Left lung (tissue), 10 donors: ENCODE results near the gene RNF144A. TPM values are rescaled to one million over a fixed set of nuclear protein-coding genes. Genes with fewer than 3 reads are reported as not detected.

ENCODE experiments used
- ATAC-seq: fragments of 200-7000 bp; cut with Tn5 transposase; one replicate; pipeline ENCODE4 v1.9.1; 2020; ENCODE audit warnings: moderate library complexity
- DNase-seq, 4 donors: peaks; one replicate each; pipeline ENCODE4 v3.0.0-alpha.2; 2013 to 2020
- H3K27ac ChIP-seq, 2 donors: fragments of 200-600 bp; sonication (generic) in 1 of 2; one replicate each; pipeline versions ENCODE4 v1.5.0 to v1.8.0; 2020 to 2021
- H3K27me3 ChIP-seq, 2 donors: fragments of 200-600 bp; sonication (generic) in 1 of 2; one replicate each; pipeline versions ENCODE4 v1.5.0 to v1.8.0; 2020 to 2021
- H3K36me3 ChIP-seq, 2 donors: fragments of 200-600 bp; sonication (generic) in 1 of 2; one replicate each; pipeline versions ENCODE4 v1.5.0 to v1.8.0; 2020 to 2021
- H3K4me1 ChIP-seq, 2 donors: fragments of 200-600 bp; one replicate each; pipeline ENCODE4 v1.8.0; 2021
- H3K4me3 ChIP-seq, 2 donors: fragments of 200-600 bp; sonication (generic) in 1 of 2; one replicate each; pipeline versions ENCODE4 v1.5.0 to v1.8.0; 2020 to 2021; ENCODE audit warnings: mild to moderate bottlenecking in 1 of 2
- H3K9me3 ChIP-seq, 2 donors: fragments of 200-600 bp; sonication (generic) in 1 of 2; one replicate each; pipeline versions ENCODE4 v1.5.0 to v1.8.0; 2020 to 2021
- intact Hi-C, 2 donors: fragments of 100-400 bp; cut with DNase I; formaldehyde crosslinking; loops; one replicate each; pipeline versions ENCODE4 v1.11.2 to v1.14.2; 2022
- polyA plus RNA-seq, 6 donors: library from polyadenylated mRNA; unstranded; fragments of 120-200 nt; gene quantifications; one replicate each; pipeline ENCODE4 v1.2.1, GENCODE V29; 2013; ENCODE audit not compliant: insufficient read length in 6 of 6
- total RNA-seq, 2 donors: library from RNA; stranded (reverse); fragmentation: NEBNext Ultra II Directional; extraction: Animal tissue kit (Norgen Biotek cat#: 25700); gene quantifications; one replicate each; pipeline ENCODE4 v1.2.1, GENCODE V29; 2021
- TF ChIP-seq, protein P1 (sequence below), 2 donors: fragments of 200-600 bp; sonication (generic) in 1 of 2; IDR thresholded peaks; one replicate each; pipeline versions ENCODE4 v1.5.0 to v1.8.0; 2021; ENCODE audit warnings: antibody characterized with exemption in 2 of 2
- donor health status: DM: no; HTN: yes; CAD: no.
- donor health status: DM: no; HTN: no; CAD: no.

Gene RNF144A
- total and polyA plus RNA-seq, 8 donors, result 9.9 to 36.5 (median 30.7) TPM

- no peaks in the 10 kb centered on the region for H3K36me3 ChIP-seq
- DNase-seq, result no peak
- TF ChIP-seq, protein P1, sequence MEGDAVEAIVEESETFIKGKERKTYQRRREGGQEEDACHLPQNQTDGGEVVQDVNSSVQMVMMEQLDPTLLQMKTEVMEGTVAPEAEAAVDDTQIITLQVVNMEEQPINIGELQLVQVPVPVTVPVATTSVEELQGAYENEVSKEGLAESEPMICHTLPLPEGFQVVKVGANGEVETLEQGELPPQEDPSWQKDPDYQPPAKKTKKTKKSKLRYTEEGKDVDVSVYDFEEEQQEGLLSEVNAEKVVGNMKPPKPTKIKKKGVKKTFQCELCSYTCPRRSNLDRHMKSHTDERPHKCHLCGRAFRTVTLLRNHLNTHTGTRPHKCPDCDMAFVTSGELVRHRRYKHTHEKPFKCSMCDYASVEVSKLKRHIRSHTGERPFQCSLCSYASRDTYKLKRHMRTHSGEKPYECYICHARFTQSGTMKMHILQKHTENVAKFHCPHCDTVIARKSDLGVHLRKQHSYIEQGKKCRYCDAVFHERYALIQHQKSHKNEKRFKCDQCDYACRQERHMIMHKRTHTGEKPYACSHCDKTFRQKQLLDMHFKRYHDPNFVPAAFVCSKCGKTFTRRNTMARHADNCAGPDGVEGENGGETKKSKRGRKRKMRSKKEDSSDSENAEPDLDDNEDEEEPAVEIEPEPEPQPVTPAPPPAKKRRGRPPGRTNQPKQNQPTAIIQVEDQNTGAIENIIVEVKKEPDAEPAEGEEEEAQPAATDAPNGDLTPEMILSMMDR (IDR thresholded peaks at IDR 0.05), result no peak
- H3K27ac ChIP-seq, result peak overlapping the region in 1 of 2 donors; percentile 4
- no peaks in the 10 kb centered on the region for H3K9me3 ChIP-seq
- H3K4me3 ChIP-seq, result no peak overlapping the region
- intact Hi-C loops, result no loop called here
- no peak for ATAC-seq
- H3K4me1 ChIP-seq, result peaks cover 13 to 28% of the 10 kb centered on the region in 2 donors
- no peaks in the 10 kb centered on the region for H3K27me3 ChIP-seq
These were observed 65.8 kb downstream of the RNF144A start for GRCh38 chr2:6982934-6983589.

GRCh38 chr2:6986301-6986911, 69.2 kb downstream of the RNF144A start:
- peak; percentile 90 for ATAC-seq
- H3K27me3 ChIP-seq, result no peaks in the 10 kb centered on the region
- no peaks in the 10 kb centered on the region for H3K36me3 ChIP-seq
- H3K4me3 ChIP-seq, result no peak overlapping the region
- DNase-seq, result peak in 1 of 4 donors; percentile 45
- TF ChIP-seq, protein P1 (IDR thresholded peaks at IDR 0.05), result no peak
- H3K9me3 ChIP-seq, result no peaks in the 10 kb centered on the region
- peaks cover 13 to 28% of the 10 kb centered on the region in 2 donors for H3K4me1 ChIP-seq
- H3K27ac ChIP-seq, result peak overlapping the region in 1 of 2 donors; percentile 43
- intact Hi-C loops, result no loop called here

DNA sequence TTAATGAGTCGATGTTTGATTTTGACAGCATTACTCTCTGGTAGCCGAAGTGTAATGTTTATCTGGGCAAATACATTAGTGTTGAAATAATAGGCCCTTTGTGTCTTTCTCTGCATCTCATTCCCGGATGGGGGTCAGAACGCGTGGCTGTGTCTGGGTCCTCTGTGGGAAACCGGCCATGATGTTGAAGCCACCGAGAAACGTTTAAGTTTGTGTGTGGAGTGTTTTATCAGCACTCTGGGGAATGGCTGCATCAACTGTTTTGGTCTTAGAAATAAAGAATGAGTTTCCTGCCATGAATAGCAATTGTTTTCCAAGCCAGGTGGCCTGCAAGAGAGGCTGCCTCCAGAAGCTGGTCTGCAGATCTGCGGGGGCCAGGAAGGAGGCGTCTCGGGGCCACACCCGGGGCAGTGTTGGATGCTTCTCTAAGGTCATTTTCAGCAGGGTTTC, 69.7 kb downstream of the RNF144A start:
- TF ChIP-seq, protein P1 (IDR thresholded peaks at IDR 0.05), result no peak
- Histone ChIP-seq H3K27ac (peak overlapping the region in 1 of 2 donors; percentile 43), H3K9me3 (no peaks in the 10 kb centered on the region), H3K27me3 (no peaks in the 10 kb centered on the region), H3K36me3 (no peaks in the 10 kb centered on the region), H3K4me1 (peaks cover 13 to 28% of the 10 kb centered on the region in 2 donors), H3K4me3 (no peak overlapping the region)
- ATAC-seq (no peak), DNase-seq (no peak)
- intact Hi-C loops, result no loop called here

DNA sequence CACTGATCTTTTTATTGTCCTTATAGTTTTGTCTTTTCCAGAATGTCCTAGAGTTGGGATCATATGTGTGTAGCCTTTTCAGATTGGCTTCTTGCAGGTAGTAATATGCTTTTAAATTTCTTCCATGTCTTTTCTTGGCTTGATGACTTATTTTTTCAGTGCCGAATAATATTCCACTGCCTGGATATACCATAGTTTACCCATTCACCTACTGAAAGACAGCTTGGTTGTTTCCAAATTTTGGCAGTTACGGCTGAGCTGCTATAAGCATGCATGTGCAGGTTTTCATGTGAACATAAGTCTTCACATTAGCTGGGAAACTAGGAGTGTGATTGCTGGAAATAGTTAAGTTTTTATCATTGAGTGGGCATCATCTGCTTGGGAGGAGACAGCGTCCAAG, 73.7 kb downstream of the RNF144A start:
- peaks cover 13 to 23% of the 10 kb centered on the region in 2 donors for H3K4me1 ChIP-seq
- H3K4me3 ChIP-seq, result no peak overlapping the region
- no peak for DNase-seq
- TF ChIP-seq, protein P1 (IDR thresholded peaks at IDR 0.05), result no peak
- no peak for ATAC-seq
- no peaks in the 10 kb centered on the region for H3K27me3 ChIP-seq
- no peaks in the 10 kb centered on the region for H3K9me3 ChIP-seq
- intact Hi-C loops, result no loop called here
- H3K36me3 ChIP-seq, result no peaks in the 10 kb centered on the region
- no peak overlapping the region for H3K27ac ChIP-seq

- DNase-seq, result no peak
- peak overlapping the region in 1 of 2 donors; percentile 13 for H3K27ac ChIP-seq
These were observed 75.6 kb downstream of the RNF144A start for GRCh38 chr2:6992794-6993228.

More at GRCh38 chr2:6992794-6993228, 75.6 kb downstream of the RNF144A start:
- Histone ChIP-seq H3K9me3 (no peaks in the 10 kb centered on the region), H3K27me3 (no peaks in the 10 kb centered on the region), H3K36me3 (no peaks in the 10 kb centered on the region), H3K4me1 (peaks cover 0 to 8% of the 10 kb centered on the region in 2 donors), H3K4me3 (no peak overlapping the region)
- TF ChIP-seq, protein P1 (IDR thresholded peaks at IDR 0.05), result no peak
- intact Hi-C loops, result no loop called here
- ATAC-seq, result no peak
